Measurements from ENCODE around the gene ROR1.

The ROR1 gene

DNA sequence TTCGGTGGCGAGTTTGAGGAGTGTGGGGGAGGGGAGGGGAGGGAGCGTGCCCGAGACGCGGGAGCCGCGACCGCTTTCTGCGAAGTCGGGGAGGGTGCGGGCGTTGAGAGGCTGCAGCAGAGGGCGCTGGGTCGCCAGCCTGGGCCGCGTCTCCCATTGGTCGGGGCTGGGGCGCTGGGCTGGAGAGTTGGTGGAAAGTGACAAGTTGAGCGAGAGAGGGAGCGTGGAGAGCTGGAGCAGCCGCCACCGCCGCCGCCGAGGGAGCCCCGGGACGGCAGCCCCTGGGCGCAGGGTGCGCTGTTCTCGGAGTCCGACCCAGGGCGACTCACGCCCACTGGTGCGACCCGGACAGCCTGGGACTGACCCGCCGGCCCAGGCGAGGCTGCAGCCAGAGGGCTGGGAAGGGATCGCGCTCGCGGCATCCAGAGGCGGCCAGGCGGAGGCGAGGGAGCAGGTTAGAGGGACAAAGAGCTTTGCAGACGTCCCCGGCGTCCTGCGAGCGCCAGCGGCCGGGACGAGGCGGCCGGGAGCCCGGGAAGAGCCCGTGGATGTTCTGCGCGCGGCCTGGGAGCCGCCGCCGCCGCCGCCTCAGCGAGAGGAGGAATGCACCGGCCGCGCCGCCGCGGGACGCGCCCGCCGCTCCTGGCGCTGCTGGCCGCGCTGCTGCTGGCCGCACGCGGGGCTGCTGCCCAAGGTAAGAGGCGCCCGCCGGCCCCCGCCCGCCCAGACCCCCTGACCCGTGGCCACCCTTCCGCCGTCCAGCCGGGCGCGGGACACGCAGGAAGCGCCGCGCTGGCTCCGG, at the start of gene ROR1:
TSS of gene ROR1 (plus strand) at position 203 of the 802 bp plus-strand sequence.
- peak; percentile 65 for DNase-seq (ENCODE audit: extremely low read depth, low read depth)
- H3K4me3 ChIP-seq (replicated peaks; ENCODE audit: low read depth, low read length), result peak within 1 kb of the TSS; percentile 65

DNA sequence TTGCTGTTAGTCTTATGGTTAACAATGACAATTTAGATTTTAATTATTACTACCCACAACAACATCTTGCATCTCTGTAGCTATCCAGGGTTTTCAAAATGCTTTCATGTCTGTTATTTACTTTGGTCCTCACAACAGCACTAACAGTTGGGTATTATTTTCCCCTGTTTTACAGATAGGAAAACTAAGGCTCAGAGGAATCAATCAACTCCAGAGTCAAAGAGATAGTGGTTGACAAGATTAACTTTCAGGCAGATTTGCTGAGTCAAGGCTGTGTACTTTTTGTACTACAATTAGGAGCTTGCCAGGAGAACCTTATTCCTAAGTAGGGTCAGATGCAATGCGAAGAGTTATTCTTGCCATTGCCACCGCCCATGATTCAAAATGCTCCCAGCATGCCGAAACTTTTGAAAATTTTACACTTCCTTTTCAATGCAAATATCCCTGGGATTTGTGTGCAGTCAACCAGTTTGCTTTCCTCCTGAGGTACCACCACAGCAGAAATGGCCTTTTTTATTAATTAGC, 49.4 kb upstream of the ROR1 start:
- DNase-seq (ENCODE audit: extremely low read depth, low read depth), result no peak
- TF ChIP-seq, protein P1, sequence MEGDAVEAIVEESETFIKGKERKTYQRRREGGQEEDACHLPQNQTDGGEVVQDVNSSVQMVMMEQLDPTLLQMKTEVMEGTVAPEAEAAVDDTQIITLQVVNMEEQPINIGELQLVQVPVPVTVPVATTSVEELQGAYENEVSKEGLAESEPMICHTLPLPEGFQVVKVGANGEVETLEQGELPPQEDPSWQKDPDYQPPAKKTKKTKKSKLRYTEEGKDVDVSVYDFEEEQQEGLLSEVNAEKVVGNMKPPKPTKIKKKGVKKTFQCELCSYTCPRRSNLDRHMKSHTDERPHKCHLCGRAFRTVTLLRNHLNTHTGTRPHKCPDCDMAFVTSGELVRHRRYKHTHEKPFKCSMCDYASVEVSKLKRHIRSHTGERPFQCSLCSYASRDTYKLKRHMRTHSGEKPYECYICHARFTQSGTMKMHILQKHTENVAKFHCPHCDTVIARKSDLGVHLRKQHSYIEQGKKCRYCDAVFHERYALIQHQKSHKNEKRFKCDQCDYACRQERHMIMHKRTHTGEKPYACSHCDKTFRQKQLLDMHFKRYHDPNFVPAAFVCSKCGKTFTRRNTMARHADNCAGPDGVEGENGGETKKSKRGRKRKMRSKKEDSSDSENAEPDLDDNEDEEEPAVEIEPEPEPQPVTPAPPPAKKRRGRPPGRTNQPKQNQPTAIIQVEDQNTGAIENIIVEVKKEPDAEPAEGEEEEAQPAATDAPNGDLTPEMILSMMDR (IDR thresholded peaks at IDR 0.05; ENCODE audit: low read depth, low read length, missing control alignments), result no peak
- no peak overlapping the region for H3K4me3 ChIP-seq (replicated peaks; ENCODE audit: low read depth, low read length)

More for the DNA sequence above, at the start of gene ROR1:
- TF ChIP-seq, protein P1 (IDR thresholded peaks at IDR 0.05; ENCODE audit: low read depth, low read length, missing control alignments), result peak; percentile 66

- TF ChIP-seq, protein P1 (IDR thresholded peaks at IDR 0.05; ENCODE audit: low read depth, low read length, missing control alignments), result no peak
- DNase-seq (ENCODE audit: extremely low read depth, low read depth), result no peak
- H3K4me3 ChIP-seq (replicated peaks; ENCODE audit: low read depth, low read length), result no peak overlapping the region
Observed at GRCh38 chr1:63728611-63729226, 45.1 kb upstream of the ROR1 start.

DNA sequence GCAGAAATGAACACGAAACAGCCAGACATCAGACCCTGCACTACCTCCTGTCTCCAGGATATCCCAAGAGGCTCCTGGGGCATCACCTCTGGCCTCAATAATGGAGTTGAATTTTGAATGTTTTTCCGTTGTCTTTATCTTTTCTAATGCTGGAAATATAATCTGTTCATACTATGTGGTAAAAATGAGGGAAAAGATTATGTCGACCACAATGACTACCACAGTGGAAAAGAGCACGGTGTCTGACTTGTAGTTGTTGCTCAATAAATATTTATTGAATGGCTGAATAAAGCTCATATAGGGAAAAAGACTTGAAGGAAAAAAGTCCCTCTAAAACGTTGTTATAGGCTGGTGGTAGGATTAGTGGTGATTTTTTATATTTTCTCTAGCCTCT, 44.6 kb upstream of the ROR1 start:
- H3K4me3 ChIP-seq (replicated peaks; ENCODE audit: low read depth, low read length), result no peak overlapping the region
- no peak for DNase-seq (ENCODE audit: extremely low read depth, low read depth)
- TF ChIP-seq, protein P1 (IDR thresholded peaks at IDR 0.05; ENCODE audit: low read depth, low read length, missing control alignments), result no peak

GRCh38 chr1:63730211-63730610, 43.6 kb upstream of the ROR1 start:
- DNase-seq (ENCODE audit: extremely low read depth, low read depth), result no peak
- H3K4me3 ChIP-seq (replicated peaks; ENCODE audit: low read depth, low read length), result no peak overlapping the region
- TF ChIP-seq, protein P1 (IDR thresholded peaks at IDR 0.05; ENCODE audit: low read depth, low read length, missing control alignments), result no peak

DNA sequence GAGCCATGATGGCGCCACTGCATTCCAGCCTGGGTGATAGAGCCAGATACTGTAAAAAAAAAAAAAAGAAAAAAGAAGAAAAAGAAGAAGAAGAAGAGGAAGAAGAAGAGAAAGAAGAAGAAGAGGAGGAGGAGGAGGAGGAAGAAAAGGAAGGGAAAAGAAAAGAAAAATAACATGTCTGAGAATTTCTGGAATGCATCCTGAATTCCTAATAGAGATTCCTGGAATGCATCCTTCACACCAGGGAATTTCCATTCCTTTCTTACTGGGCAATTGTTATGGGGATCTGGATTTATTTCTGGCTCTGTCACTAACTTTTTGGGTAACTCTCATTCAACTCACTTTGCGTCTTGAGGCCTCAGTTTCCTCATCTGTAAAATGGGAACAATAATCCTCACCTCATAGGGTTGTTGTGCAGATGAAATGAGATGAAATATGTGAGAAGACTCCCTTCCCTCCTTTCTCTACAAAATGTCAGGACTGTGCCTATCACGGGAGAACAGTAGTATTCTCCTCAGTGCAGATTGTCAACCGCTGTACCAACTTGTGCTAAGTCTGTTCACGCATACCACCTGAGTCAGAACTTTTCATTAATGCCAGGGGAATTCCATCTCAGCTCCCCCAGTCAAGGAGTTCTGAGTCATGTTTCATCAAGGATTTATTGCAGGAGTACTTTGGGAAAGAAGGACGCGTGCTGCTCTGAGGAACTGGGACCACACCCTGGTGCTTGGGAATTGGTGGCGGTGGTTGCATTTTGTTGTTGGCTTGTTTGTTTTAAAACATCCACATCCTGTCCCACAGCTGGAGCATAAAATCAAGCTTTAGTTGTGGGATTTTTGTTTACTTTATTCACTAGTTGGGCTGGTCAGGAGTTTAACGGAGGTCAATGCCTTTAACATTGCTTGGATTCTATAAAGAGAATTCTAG, 42.4 kb upstream of the ROR1 start:
- no peak overlapping the region for H3K4me3 ChIP-seq (replicated peaks; ENCODE audit: low read depth, low read length)
- TF ChIP-seq, protein P1 (IDR thresholded peaks at IDR 0.05; ENCODE audit: low read depth, low read length, missing control alignments), result no peak
- peak; percentile 98 for DNase-seq (ENCODE audit: extremely low read depth, low read depth)
